GM21717 (cell line): ENCODE results near the gene HDAC2.
"Not testable (repeated sequence)": the region's sequence is repeated elsewhere in the genome, so short reads cannot be mapped to it uniquely, and the experiment has no call there.

ENCODE experiments used
- ATAC-seq: cut with Tn5 transposase; IDR thresholded peaks from one replicate; pipeline ENCODE4 v1.9.1; 2021; ENCODE audit warnings: mild to moderate bottlenecking, moderate library complexity; ENCODE audit not compliant: unreplicated experiment

The HDAC2 gene

DNA sequence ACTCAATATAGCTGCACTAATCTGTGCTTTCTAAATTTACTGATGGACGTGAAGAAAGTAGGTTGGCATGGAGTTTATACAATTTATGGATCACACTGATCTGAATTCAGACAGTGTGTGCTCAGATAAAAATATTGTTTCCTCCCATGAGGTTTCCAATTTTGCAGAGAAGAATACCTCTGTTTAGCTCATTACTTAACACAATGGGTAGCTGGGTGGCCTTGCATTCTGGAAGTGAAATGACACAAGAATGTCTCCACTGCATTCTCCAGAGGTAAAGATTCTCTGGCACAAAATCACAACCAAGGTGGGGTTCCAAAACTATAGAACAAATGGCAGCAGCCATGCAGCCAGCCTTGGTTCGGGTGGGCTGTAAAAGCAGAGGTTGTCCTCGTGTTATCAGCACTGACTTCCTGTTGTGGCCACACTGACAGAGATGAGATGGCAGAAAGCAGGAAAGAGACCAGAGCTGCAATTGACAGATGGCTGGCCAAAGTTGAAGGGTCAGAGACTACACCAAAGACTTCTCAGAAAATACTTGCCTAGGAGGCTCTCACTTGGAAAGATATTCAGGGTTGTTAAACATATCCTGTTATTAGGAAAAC, 50.2 kb downstream of the HDAC2 start:
- ATAC-seq, result no peak

DNA sequence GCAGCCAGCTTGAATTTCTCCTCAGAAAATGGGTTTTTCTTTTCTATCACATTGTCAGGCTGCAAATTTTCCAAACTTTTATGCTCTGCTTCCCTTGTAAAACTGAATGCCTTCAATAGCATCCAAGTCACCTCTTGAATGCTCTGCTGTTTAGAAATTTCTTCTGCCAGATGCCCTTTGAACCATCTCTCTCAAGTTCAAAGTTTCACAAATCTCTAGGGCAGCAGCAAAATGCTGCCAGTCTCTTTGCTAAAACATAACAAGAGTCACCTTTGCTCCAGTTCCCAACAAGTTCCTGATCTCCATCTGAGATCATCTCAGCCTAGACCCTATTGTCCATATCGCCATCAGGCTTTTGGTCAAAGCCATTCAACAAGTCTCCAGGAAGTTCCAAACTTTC, 60.7 kb downstream of the HDAC2 start:
- ATAC-seq, result not testable (repeated sequence)

- no peak for ATAC-seq
Measured at GRCh38 chr6:113909224-113909856, 61.6 kb downstream of the HDAC2 start.

- no peak for ATAC-seq
Measured at GRCh38 chr6:113908801-113909200, 62.1 kb downstream of the HDAC2 start.

- no peak for ATAC-seq
Measured at GRCh38 chr6:113907102-113907815, 63.7 kb downstream of the HDAC2 start.

DNA sequence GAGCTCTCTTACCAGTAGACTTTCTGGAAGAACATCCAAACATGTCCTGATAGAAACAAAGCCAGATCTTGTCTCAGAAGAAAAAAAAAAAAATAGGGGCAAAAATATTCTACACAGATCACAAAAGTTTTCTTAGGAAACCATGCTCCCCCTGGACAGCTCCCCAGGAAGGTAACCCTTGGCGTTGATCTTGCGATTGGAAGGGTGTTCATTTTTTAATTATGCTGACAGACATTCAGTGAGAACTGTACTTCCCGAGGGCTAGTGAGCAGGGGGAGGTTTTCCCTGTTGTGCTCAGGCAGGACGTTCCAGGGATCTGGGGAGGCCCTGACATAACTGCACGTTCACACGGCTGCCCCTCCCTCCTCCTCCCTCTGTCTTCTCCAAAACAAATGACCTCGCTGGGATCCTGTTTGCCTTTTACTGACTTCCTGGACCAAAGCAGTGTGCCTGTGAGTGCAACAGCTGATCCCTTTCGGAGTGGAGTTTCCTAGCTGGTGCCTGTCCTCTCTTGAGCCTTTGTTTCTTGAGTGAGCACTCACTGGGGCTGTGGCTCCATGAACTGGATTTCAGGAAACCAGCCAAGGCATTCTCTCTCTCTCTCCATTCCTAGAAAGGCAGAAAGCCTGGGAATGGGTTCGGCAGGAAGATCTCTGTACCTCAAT, 67.2 kb downstream of the HDAC2 start:
- ATAC-seq, result no peak

DNA sequence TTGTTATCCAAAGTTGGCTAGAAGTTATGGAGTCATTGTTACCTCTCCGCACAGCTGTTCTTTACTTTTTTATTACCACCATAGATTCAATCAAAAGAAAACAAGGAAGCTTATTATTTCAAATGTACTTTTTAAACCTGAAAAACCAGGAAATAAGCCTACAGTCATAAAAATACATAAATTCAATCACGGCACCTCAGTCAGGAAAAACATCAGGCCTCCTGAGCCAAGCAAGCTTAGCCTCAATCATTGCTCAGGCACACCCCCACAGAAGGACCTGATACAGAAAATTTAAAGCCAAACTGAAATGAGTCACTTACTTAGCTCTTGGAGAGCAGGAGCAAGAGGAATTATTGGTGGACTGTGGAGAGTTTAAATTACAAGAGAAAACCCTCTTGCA, 69.5 kb downstream of the HDAC2 start:
- ATAC-seq, result no peak

- no peak for ATAC-seq
Measured at GRCh38 chr6:113894712-113895674, 76.0 kb downstream of the HDAC2 start.

- ATAC-seq, result no peak
Measured at GRCh38 chr6:113893866-113894265, 77.1 kb downstream of the HDAC2 start.

DNA sequence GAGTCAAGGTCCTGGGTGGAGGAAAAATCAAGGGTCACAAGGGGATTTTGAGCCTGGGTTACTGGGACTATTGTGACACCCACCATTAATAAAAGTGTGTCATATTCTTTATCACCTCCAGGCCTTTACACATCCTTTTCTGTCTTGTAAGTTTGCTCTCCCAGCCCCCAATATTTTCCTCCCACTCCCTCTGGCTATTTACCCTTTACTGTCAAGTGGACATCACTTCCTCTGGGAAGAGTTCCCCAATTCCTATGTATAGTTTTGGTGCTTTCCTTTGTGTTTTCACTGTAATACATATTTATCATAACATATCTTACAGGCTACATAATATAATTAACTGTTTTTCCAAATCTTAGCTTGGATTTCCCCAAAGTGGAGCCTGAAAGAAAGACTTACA, 77.5 kb downstream of the HDAC2 start:
- ATAC-seq, result no peak

GRCh38 chr6:113888956-113889630, 81.9 kb downstream of the HDAC2 start:
- ATAC-seq, result no peak

DNA sequence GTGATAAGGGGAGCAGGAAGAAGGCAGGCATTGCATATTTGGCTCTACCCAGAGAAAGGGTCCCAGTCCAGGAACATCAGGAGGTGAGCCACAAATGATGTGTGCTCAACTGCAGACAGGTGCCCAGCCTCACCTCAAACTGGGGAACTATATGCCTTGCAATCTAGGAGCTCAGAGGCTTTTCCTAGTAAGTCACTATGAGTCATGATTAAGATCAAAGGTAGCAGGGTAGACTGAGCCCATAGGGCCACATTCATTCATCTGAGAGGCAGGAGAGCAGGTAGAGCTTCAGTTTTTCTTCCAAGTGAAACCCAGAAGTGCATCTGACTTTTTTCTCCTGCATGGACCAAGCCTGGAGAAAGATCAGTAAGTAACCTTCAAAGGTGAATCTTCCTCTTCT, 82.5 kb downstream of the HDAC2 start:
- ATAC-seq, result no peak

- no peak for ATAC-seq
Measured at GRCh38 chr6:113886512-113886911, 84.4 kb downstream of the HDAC2 start.

GRCh38 chr6:113884011-113884410, 86.9 kb downstream of the HDAC2 start:
- ATAC-seq, result no peak
